DMS 273 treated with DMSO at 0.1 percent for 48 hours (cell line): ENCODE results near the gene PLCB4.

Experiments used
- DNase-seq: peaks from one replicate; lab custom pipeline; 2025; lab: John Stamatoyannopoulos, UW

Gene PLCB4

GRCh38 chr20:9402546-9402945, 333.7 kb downstream of the PLCB4 start:
- no peak for DNase-seq

GRCh38 chr20:9403448-9403847, 334.6 kb downstream of the PLCB4 start:
- DNase-seq, result no peak

- peak; percentile 19 for DNase-seq
These were observed 339.0 kb downstream of the PLCB4 start for GRCh38 chr20:9407805-9408421.

GRCh38 chr20:9408422-9409300, 339.8 kb downstream of the PLCB4 start:
- DNase-seq, result no peak

- no peak for DNase-seq
These were observed 340.5 kb downstream of the PLCB4 start for GRCh38 chr20:9409352-9409751.

- DNase-seq, result no peak
These were observed 341.1 kb downstream of the PLCB4 start for GRCh38 chr20:9409981-9410380.

GRCh38 chr20:9411833-9412232, 342.9 kb downstream of the PLCB4 start:
- no peak for DNase-seq

GRCh38 chr20:9412309-9412708, 343.4 kb downstream of the PLCB4 start:
- no peak for DNase-seq

GRCh38 chr20:9413001-9413400, 344.1 kb downstream of the PLCB4 start:
- no peak for DNase-seq

GRCh38 chr20:9415426-9415825, 346.5 kb downstream of the PLCB4 start:
- DNase-seq, result no peak

GRCh38 chr20:9416421-9416820, 347.5 kb downstream of the PLCB4 start:
- no peak for DNase-seq

GRCh38 chr20:9417665-9418064, 348.8 kb downstream of the PLCB4 start:
- no peak for DNase-seq

- DNase-seq, result no peak
These were observed 353.6 kb downstream of the PLCB4 start for GRCh38 chr20:9422321-9423057.

GRCh38 chr20:9424551-9424950, 355.7 kb downstream of the PLCB4 start:
- DNase-seq, result no peak

GRCh38 chr20:9427430-9428291, 358.8 kb downstream of the PLCB4 start:
- DNase-seq, result no peak

- DNase-seq, result no peak
These were observed 359.4 kb downstream of the PLCB4 start for GRCh38 chr20:9428292-9428607.

- DNase-seq, result no peak
These were observed 370.9 kb downstream of the PLCB4 start for GRCh38 chr20:9439806-9440205.

GRCh38 chr20:9440892-9441291, 372.0 kb downstream of the PLCB4 start:
- DNase-seq, result no peak

GRCh38 chr20:9441948-9442347, 373.1 kb downstream of the PLCB4 start:
- DNase-seq, result no peak

GRCh38 chr20:9442858-9443257, 374.0 kb downstream of the PLCB4 start:
- DNase-seq, result no peak

GRCh38 chr20:9444921-9445320, 376.0 kb downstream of the PLCB4 start:
- no peak for DNase-seq

GRCh38 chr20:9447182-9447581, 378.3 kb downstream of the PLCB4 start:
- DNase-seq, result no peak
